B cell (primary cell): ENCODE data around the gene MYBPC3. TPM values are rescaled to one million over a fixed set of nuclear protein-coding genes. Genes with fewer than 3 reads are reported as not detected.

ENCODE experiments used
- ATAC-seq: fragments of 200-7000 bp; cut with Tn5 transposase; one replicate; pipeline ENCODE4 v1.10.0; 2021; ENCODE audit warnings: low read depth, mild to moderate bottlenecking, moderate number of reproducible peaks, moderate library complexity
- CTCF ChIA-PET: fragments of 350-600 bp; sonication (Branson Sonifier 250); formaldehyde crosslinking; loops from one replicate; lab custom pipeline; 2021; ENCODE audit warnings: antibody characterized with exemption, inconsistent platforms; lab: Charles Lee
- POLR2A ChIA-PET: fragments of 350-600 bp; sonication (Branson Sonifier 250); formaldehyde crosslinking; loops from one replicate; lab custom pipeline; 2021; ENCODE audit warnings: antibody characterized with exemption; lab: Charles Lee
- DNase-seq: peaks from one replicate; pipeline ENCODE4 v3.0.0; 2013
- H2AFZ ChIP-seq: 2 replicates; pipeline ENCODE4 v1.6.1; 2012; ENCODE audit warnings: mild to moderate bottlenecking, low read depth, low read length; ENCODE audit not compliant: insufficient read depth, poor library complexity, severe bottlenecking
- H3K27ac ChIP-seq, 2 donors: 1 replicate in 1 of 2; 2 replicates in 1 of 2; pipeline ENCODE4 v1.5.1; 2012 to 2013; ENCODE audit warnings: low read length in 2 of 2, mild to moderate bottlenecking in 2 of 2, moderate library complexity in 1 of 2
- H3K27me3 ChIP-seq, 4 experiments: fragments of 200-600 bp in 1 of 4; sonication (generic) in 1 of 4; replicated peaks in 1 of 4; 1 replicate in 2 of 4; 2 replicates in 2 of 4; pipeline versions ENCODE4 v1.6.1 to v1.7.0; 2013 to 2016; ENCODE audit warnings: low read length in 3 of 4, mild to moderate bottlenecking in 2 of 4, mixed read lengths in 1 of 4, moderate library complexity in 1 of 4; ENCODE audit not compliant: insufficient read depth in 4 of 4, control insufficient read depth in 3 of 4; ENCODE audit errors: control extremely low read depth in 1 of 4
- H3K36me3 ChIP-seq, 2 experiments: replicated peaks in 1 of 2; 1 replicate in 1 of 2; 2 replicates in 1 of 2; pipeline versions ENCODE4 v1.6.1 to v1.7.1; 2013; ENCODE audit warnings: low read length in 1 of 2; ENCODE audit not compliant: insufficient read depth in 2 of 2, control insufficient read depth in 1 of 2; ENCODE audit errors: control extremely low read depth in 1 of 2, extremely low read depth in 1 of 2
- H3K4me1 ChIP-seq, 2 donors: fragments of 200-600 bp in 1 of 2; sonication (generic) in 1 of 2; 1 replicate in 1 of 2; 2 replicates in 1 of 2; pipeline versions ENCODE4 v1.5.1 to v1.6.1; 2013 to 2017; ENCODE audit warnings: low read length in 2 of 2; ENCODE audit not compliant: control insufficient read depth in 2 of 2, insufficient read depth in 2 of 2
- H3K4me2 ChIP-seq: replicated peaks from 2 replicates; pipeline ENCODE3; 2012; ENCODE audit warnings: mild to moderate bottlenecking, low read depth, low read length; ENCODE audit not compliant: poor library complexity, severe bottlenecking
- H3K4me3 ChIP-seq, 5 experiments: fragments of 200-600 bp in 1 of 5; sonication (generic) in 1 of 5; 1 replicate in 3 of 5; 2 replicates in 2 of 5; pipeline versions ENCODE4 v1.5.1 to v1.7.0; 2011 to 2016; ENCODE audit warnings: low read length in 4 of 5, mild to moderate bottlenecking in 4 of 5, low read depth in 2 of 5, control low read depth in 1 of 5, moderate library complexity in 1 of 5; ENCODE audit not compliant: insufficient read depth in 1 of 5; ENCODE audit errors: control extremely low read depth in 1 of 5, extremely low read depth in 1 of 5
- H3K79me2 ChIP-seq: fragments of 200-600 bp; sonication (generic); one replicate; pipeline ENCODE4 v1.6.0; 2016; ENCODE audit warnings: low read length; ENCODE audit not compliant: control insufficient read depth, insufficient read depth
- H3K9ac ChIP-seq: fragments of 200-600 bp; sonication (generic); 2 replicates; pipeline ENCODE4 v1.6.1; 2017; ENCODE audit warnings: mild to moderate bottlenecking, low read length, moderate library complexity
- H3K9me3 ChIP-seq, 3 donors: one replicate each; pipeline versions ENCODE4 v1.6.1 to v1.7.1; 2013; ENCODE audit warnings: low read length in 2 of 3; ENCODE audit not compliant: control insufficient read depth in 2 of 3, insufficient read depth in 1 of 3; ENCODE audit errors: control extremely low read depth in 1 of 3
- H4K20me1 ChIP-seq: 2 replicates; pipeline ENCODE4 v1.6.0; 2012; ENCODE audit warnings: mild to moderate bottlenecking, low read length; ENCODE audit not compliant: insufficient read depth, control insufficient read depth, poor library complexity, severe bottlenecking
- H3K27ac Mint-ChIP-seq: one replicate; pipeline ENCODE4 v1.8.0; 2021; ENCODE audit warnings: mixed read lengths
- H3K27me3 Mint-ChIP-seq: one replicate; pipeline ENCODE4 v1.8.0; 2021; ENCODE audit warnings: mixed read lengths
- H3K4me1 Mint-ChIP-seq: one replicate; pipeline ENCODE4 v1.8.0; 2021; ENCODE audit warnings: mixed read lengths
- H3K4me3 Mint-ChIP-seq: one replicate; pipeline ENCODE4 v1.8.0; 2021; ENCODE audit warnings: mixed read lengths
- H3K9me3 Mint-ChIP-seq: one replicate; pipeline ENCODE4 v1.8.0; 2022; ENCODE audit warnings: mixed read lengths; ENCODE audit not compliant: insufficient read depth
- CTCF ChIP-seq: fragments of 200-600 bp; IDR thresholded peaks from one replicate; pipeline ENCODE4 v1.8.0; 2022; ENCODE audit warnings: antibody characterized with exemption, mild to moderate bottlenecking
- EZH2 ChIP-seq: IDR thresholded peaks from 2 replicates; pipeline ENCODE4 v1.6.1; 2012; ENCODE audit warnings: borderline replicate concordance, low read depth, mild to moderate bottlenecking, moderate library complexity, low read length; ENCODE audit not compliant: insufficient read depth, poor library complexity, severe bottlenecking
- WGBS: methylation state at CpG from one replicate; pipeline ENCODE4 v1.1.5; 2013; ENCODE audit warnings: missing lambda C conversion rate; ENCODE audit not compliant: insufficient coverage; 5-methylcytosine and 5-hydroxymethylcytosine counted together
- intact Hi-C: fragments of 100-400 bp; cut with micrococcal nuclease; formaldehyde crosslinking; loops from one replicate; pipeline ENCODE4 v1.10.0; 2022
- polyA plus RNA-seq: library from polyadenylated mRNA; depleted of rRNA; stranded (reverse); fragments of >200 nt; gene quantifications from 2 replicates; pipeline ENCODE4 v1.2.3, GENCODE V29; 2012
- total RNA-seq, 2 donors: library from RNA; stranded (reverse); fragments of 120-200 nt in 1 of 2; gene quantifications; 1 replicate in 1 of 2; 2 replicates in 1 of 2; pipeline versions ENCODE4 v1.2.3 to v1.2.4, GENCODE V29; 2013 to 2022

MYBPC3 gene
- total and polyA plus RNA-seq, 2 donors (not counting 1 experiment from before 2014, with no cell fraction given) = 0.67 to 1.4 TPM

- Mint-ChIP-seq H3K4me3 (peak overlapping the region; percentile 85), H3K27me3 (no peaks in the 10 kb centered on the region), H3K9me3 (no peaks in the 10 kb centered on the region), H3K27ac (peak overlapping the region; percentile 98), H3K4me1 (peaks cover 66% of the 10 kb centered on the region)
- H3K36me3 ChIP-seq = no peaks in the 10 kb centered on the region
- ChIA-PET POLR2A (interaction anchor here (0.6 to 4.1 kb wide), 8 partner anchors 10 to 213 kb away, joined by 3 to 39 read pairs (median 4); partner anchors contain the start of genes DDB2 and SPI1), CTCF (interaction anchor here (0.9 to 5.7 kb wide), 9 partner anchors 9 to 213 kb away, joined by 3 to 72 read pairs (median 8); partner anchors contain the start of gene SPI1)
- no peaks in the 10 kb centered on the region for H3K27me3 ChIP-seq
- peak overlapping the region; percentile 95 to 97 for H3K27ac ChIP-seq
- 43% methylated on average over 16 of the region's 20 CpGs for WGBS
- peak overlapping the region; percentile 88 for H2AFZ ChIP-seq
- H3K4me1 ChIP-seq = peaks cover 49 to 74% of the 10 kb centered on the region in 2 donors
- H4K20me1 ChIP-seq = no peaks in the 10 kb centered on the region
- TF ChIP-seq EZH2 = no peak
- no peak for TF ChIP-seq CTCF
- no peak for ATAC-seq
- peak overlapping the region in 1 of 5 experiments; percentile 55 for H3K4me3 ChIP-seq
- DNase-seq = no peak
- H3K4me2 ChIP-seq = peak overlapping the region; percentile 81
- H3K79me2 ChIP-seq = peaks cover 37% of the 10 kb centered on the region
- no peak overlapping the region for H3K9ac ChIP-seq
- no peaks in the 10 kb centered on the region for H3K9me3 ChIP-seq
- intact Hi-C loops = loop anchor here (1.0 kb wide), 3 partner anchors 15 to 19 kb away; partner anchors contain the start of genes SLC39A13 and SPI1
These were observed 40.9 kb upstream of the MYBPC3 start for GRCh38 chr11:47393163-47394049.
